MM.1S (cell line): ENCODE measurements around the gene AP1M2.

Experiments used
- CTCF ChIP-seq: fragments of 300-600 bp; sonication (generic); IDR thresholded peaks from 2 replicates; pipeline ENCODE4 v1.5.1; 2016; ENCODE audit warnings: antibody characterized with exemption, low read length, mixed read lengths
- EZH2 ChIP-seq: fragments of 300-600 bp; sonication (generic); optimal IDR thresholded peaks from 2 replicates; pipeline ENCODE3; 2017; ENCODE audit warnings: low read depth, mild to moderate bottlenecking, antibody characterized with exemption, low read length, mixed read lengths

DNA sequence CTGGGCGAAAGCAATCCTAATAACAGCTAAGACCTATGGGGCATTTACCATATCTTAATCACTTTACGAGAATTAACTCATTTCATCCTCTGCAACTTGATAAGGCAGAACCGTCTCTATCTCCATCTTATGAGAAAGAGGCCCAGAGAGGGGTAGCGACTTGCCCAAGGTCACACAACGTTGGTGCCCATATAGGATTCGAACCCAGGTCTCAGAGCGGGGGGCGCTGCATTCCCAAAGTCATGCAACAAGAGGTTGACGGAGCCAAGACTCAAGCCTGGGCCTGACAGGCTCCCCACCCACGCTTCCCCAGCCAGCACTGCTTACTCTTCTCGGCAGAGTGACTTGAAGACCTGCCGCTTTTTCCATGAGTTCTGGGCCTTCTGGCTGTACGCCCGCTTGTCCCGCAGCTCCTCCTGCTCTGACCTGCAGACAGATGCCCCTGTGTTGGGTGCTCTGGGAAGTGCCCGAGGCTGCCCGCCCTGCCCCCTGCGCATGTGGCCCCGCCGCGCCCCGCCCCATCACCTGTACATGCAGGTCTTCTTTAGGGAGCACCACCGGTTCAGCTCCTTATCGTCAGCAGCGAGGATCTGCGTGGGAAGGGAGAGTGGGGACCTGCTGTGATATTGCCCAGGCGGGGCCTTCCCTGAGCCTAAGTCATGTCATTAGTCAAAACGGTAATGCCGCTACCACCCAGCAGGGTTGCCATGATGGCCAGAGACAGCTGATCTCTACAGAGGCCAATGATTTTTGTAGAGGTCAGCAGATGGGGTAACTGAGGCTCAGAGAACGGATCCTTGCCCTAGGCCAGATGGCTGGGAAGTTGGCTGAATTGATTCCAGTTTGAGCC, 32.1 kb downstream of the AP1M2 start:
- TF ChIP-seq CTCF = no peak
- TF ChIP-seq EZH2 = no peak
